HepG2 (cell line): ENCODE measurements around the gene TAF6. TPM values are rescaled to one million over a fixed set of nuclear protein-coding genes. Genes with fewer than 3 reads are reported as not detected.

Source experiments
- CENPBD1 ChIP-seq: sonication (generic); formaldehyde crosslinking; IDR thresholded peaks from 2 replicates; pipeline ENCODE4 v1.8.0; 2022; ENCODE audit warnings: missing genetic modification reagents, low read depth, mild to moderate bottlenecking, borderline replicate concordance
- CHCHD3 ChIP-seq: sonication (generic); formaldehyde crosslinking; IDR thresholded peaks from 2 replicates; pipeline ENCODE4 v1.8.0; 2022; ENCODE audit warnings: mild to moderate bottlenecking, missing genetic modification reagents, moderate library complexity
- HDAC2 ChIP-seq: sonication (generic); formaldehyde crosslinking; IDR thresholded peaks from 2 replicates; pipeline ENCODE4 v1.4.0; 2020; ENCODE audit warnings: missing genetic modification reagents
- HOXA9 ChIP-seq: sonication (generic); formaldehyde crosslinking; IDR thresholded peaks from 2 replicates; pipeline ENCODE4 v1.8.1; 2022; ENCODE audit warnings: missing genetic modification reagents, mild to moderate bottlenecking, moderate library complexity, borderline replicate concordance
- ISL2 ChIP-seq: sonication (generic); formaldehyde crosslinking; IDR thresholded peaks from 2 replicates; pipeline ENCODE4 v1.5.0; 2020; ENCODE audit warnings: missing genetic modification reagents
- KDM5A ChIP-seq: fragments of 200-600 bp; sonication (generic); IDR thresholded peaks from 2 replicates; pipeline ENCODE4 v1.7.0; 2018; ENCODE audit warnings: antibody characterized with exemption, mild to moderate bottlenecking, low read length, borderline replicate concordance
- MAFF ChIP-seq: IDR thresholded peaks from 2 replicates; pipeline ENCODE4 v1.6.1; 2011; ENCODE audit warnings: low read depth, low read length, improper control_type of control experiment
- MEF2D ChIP-seq: sonication (generic); formaldehyde crosslinking; IDR thresholded peaks from 2 replicates; pipeline ENCODE4 v1.5.1; 2020; ENCODE audit warnings: mild to moderate bottlenecking, missing genetic modification reagents
- MEIS2 ChIP-seq: sonication (generic); formaldehyde crosslinking; IDR thresholded peaks from 2 replicates; pipeline ENCODE4 v1.9.0; 2021; ENCODE audit warnings: mild to moderate bottlenecking, missing genetic modification reagents
- NCOA1 ChIP-seq: sonication (generic); formaldehyde crosslinking; IDR thresholded peaks from 2 replicates; pipeline ENCODE4 v1.9.0; 2021; ENCODE audit warnings: missing genetic modification reagents
- PLRG1 ChIP-seq: fragments of 450-650 bp; conservative IDR thresholded peaks from 2 replicates; pipeline ENCODE4 v1.6.1; 2016
- SIX4 ChIP-seq: sonication (generic); formaldehyde crosslinking; IDR thresholded peaks from 2 replicates; pipeline ENCODE4 v1.4.0; 2020; ENCODE audit warnings: missing genetic modification reagents
- STAG1 ChIP-seq: sonication (generic); formaldehyde crosslinking; IDR thresholded peaks from 2 replicates; pipeline ENCODE4 v1.4.0; 2020; ENCODE audit warnings: missing genetic modification reagents
- TCF7 ChIP-seq: sonication (generic); IDR thresholded peaks from 2 replicates; pipeline ENCODE4 v1.6.1; 2016; ENCODE audit warnings: antibody characterized with exemption, low read depth
- TFE3 ChIP-seq: IDR thresholded peaks from 2 replicates; pipeline ENCODE4 v1.6.1; 2016
- ZNF232 ChIP-seq: sonication (generic); formaldehyde crosslinking; IDR thresholded peaks from 2 replicates; pipeline ENCODE4 v1.4.0; 2020; ENCODE audit warnings: missing genetic modification reagents, borderline replicate concordance
- ZNF414 ChIP-seq: sonication (generic); formaldehyde crosslinking; IDR thresholded peaks from 2 replicates; pipeline ENCODE4 v1.5.0; 2020; ENCODE audit warnings: missing genetic modification reagents
- ZNF432 ChIP-seq: sonication (generic); formaldehyde crosslinking; IDR thresholded peaks from 2 replicates; pipeline ENCODE4 v1.5.0; 2020; ENCODE audit warnings: missing genetic modification reagents, mild to moderate bottlenecking, borderline replicate concordance
- ZNF44 ChIP-seq: sonication (generic); formaldehyde crosslinking; IDR thresholded peaks from 2 replicates; pipeline ENCODE4 v1.5.1; 2020; ENCODE audit warnings: mild to moderate bottlenecking, missing genetic modification reagents
- ZNF512 ChIP-seq: sonication (generic); formaldehyde crosslinking; IDR thresholded peaks from 2 replicates; pipeline ENCODE4 v1.4.0; 2020; ENCODE audit warnings: mild to moderate bottlenecking, missing genetic modification reagents
- ZNF609 ChIP-seq: sonication (generic); formaldehyde crosslinking; IDR thresholded peaks from 2 replicates; pipeline ENCODE4 v1.4.0; 2020; ENCODE audit warnings: mild to moderate bottlenecking, missing genetic modification reagents, borderline replicate concordance
- polyA plus RNA-seq, 8 experiments: library from polyadenylated mRNA; depleted of rRNA in 3 of 8; stranded (reverse) in 7 of 8; unstranded in 1 of 8; fragments of >200 nt; fragmentation: Illumina TruSeq in 4 of 8; extraction: Trizol in 4 of 8; gene quantifications; 2 replicates each; pipeline versions ENCODE4 v1.2.1 to v1.2.3, GENCODE V29; 2011 to 2016; ENCODE audit warnings: low read depth in 4 of 8, missing spikeins in 1 of 8, mixed read lengths in 1 of 8; ENCODE audit not compliant: insufficient read depth in 1 of 8
- total RNA-seq, 5 experiments: library from RNA; depleted of rRNA; stranded (reverse); fragments of >200 nt; fragmentation: Illumina TruSeq; extraction: Trizol; gene quantifications; 2 replicates each; pipeline ENCODE4 v1.2.3, GENCODE V29; 2016; ENCODE audit warnings: low read depth in 1 of 5

TAF6 gene
- total and polyA plus RNA-seq, 2 of the 13 experiments (the other 11 are each of a cell fraction or from before 2014, with no cell fraction given), result 12.9 to 18.8 TPM

- TF ChIP-seq MEF2D (CRISPR knock-in tag) (no peak), ZNF609 (CRISPR knock-in tag) (0 out of 2 replicates have a peak, but pooled peaks have one; percentile 11), TCF7 (no peak), HOXA9 (CRISPR knock-in tag) (no peak), CHCHD3 (CRISPR knock-in tag) (no peak), ISL2 (CRISPR knock-in tag) (peak; percentile 62), KDM5A (peak; percentile 87), CENPBD1 (CRISPR knock-in tag) (no peak), MAFF (no peak), ZNF414 (CRISPR knock-in tag) (no peak), HDAC2 (peak; percentile 21), SIX4 (0 out of 2 replicates have a peak, but pooled peaks have one; percentile 20), NCOA1 (no peak), TFE3 (CRISPR knock-in tag) (peak; percentile 23; the same call in 1 of the 2 replicates), ZNF432 (no peak), MEIS2 (CRISPR knock-in tag) (0 out of 2 replicates have a peak, but pooled peaks have one; percentile 29), ZNF512 (no peak), PLRG1 (no peak), ZNF44 (CRISPR knock-in tag) (peak; percentile 74; the same call in 1 of the 2 replicates), ZNF232 (CRISPR knock-in tag) (peak; percentile 86; the same call in 1 of the 2 replicates), STAG1 (CRISPR knock-in tag) (no peak)
Measured at GRCh38 chr7:100119072-100119969, at the start of gene TAF6, which contains the start of gene CNPY4 (continued).
